Measurements from ENCODE around the gene DNAJC13. TPM values are rescaled to one million over a fixed set of nuclear protein-coding genes. Genes with fewer than 3 reads are reported as not detected.

The DNAJC13 gene
- total and polyA plus RNA-seq, 2 of the 8 experiments (the other 6 are each of a cell fraction or from before 2014, with no cell fraction given): 7.9 to 28.8 TPM

DNA sequence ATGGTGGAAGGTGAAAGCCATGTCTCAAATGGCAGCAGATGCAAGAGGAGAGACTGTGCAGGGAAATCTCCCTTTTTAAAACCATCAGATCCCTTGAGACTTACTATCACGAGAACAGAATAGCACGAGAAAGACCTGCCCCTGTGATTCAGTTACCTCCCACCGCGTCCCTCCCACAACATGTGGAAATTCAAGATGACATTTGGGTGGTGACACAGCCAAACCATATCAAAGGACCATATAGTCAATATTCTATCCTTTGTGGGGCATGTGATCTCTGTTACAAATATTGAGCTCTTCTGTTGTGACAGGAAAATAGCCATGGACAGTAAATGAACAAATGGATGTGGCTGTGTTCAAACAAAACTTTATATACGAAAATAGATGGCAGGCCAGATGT is 102.6 kb downstream of the DNAJC13 start:
- Histone ChIP-seq H4K20me1 (replicated peaks in 1 of 2; ENCODE audit: control insufficient read depth in 1 of 2, insufficient read depth in 2 of 2, low read length in 2 of 2) (no peaks in the 10 kb centered on the region), H2AFZ (ENCODE audit: low read length) (no peak overlapping the region), H4K8ac (ENCODE audit: extremely low read depth, insufficient read depth, low read length) (no peak overlapping the region), H3K27me3 (replicated peaks in 1 of 4; ENCODE audit: control insufficient read depth in 3 of 4, extremely low read depth in 1 of 4, insufficient read depth in 3 of 4, low read length in 3 of 4) (no peaks in the 10 kb centered on the region), H3K79me1 (ENCODE audit: low read depth, low read length) (no peaks in the 10 kb centered on the region), H3K36me3 (ENCODE audit: control insufficient read depth in 2 of 4, insufficient read depth in 4 of 4, low read length in 3 of 4) (peaks cover 4 to 63% (median 39%) of the 10 kb centered on the region in 4 experiments), H2AK5ac (ENCODE audit: low read depth, low read length) (no peak overlapping the region), H2BK15ac (ENCODE audit: low read length) (no peak overlapping the region), H3K4ac (replicated peaks; ENCODE audit: insufficient read length, low read depth, low read length) (no peak overlapping the region), H2BK20ac (ENCODE audit: low read length) (no peak overlapping the region), H3K9me3 (ENCODE audit: insufficient read depth in 2 of 2, low read depth in 1 of 2, low read length in 1 of 2) (no peaks in the 10 kb centered on the region), H4K5ac (ENCODE audit: insufficient read length, low read depth, low read length) (no peak overlapping the region), H2BK12ac (ENCODE audit: low read depth, low read length) (no peak overlapping the region), H2BK5ac (ENCODE audit: low read depth, low read length) (no peak overlapping the region), H3K14ac (ENCODE audit: insufficient read length) (no peak overlapping the region), H3K9ac (replicated peaks in 1 of 4; ENCODE audit: extremely low read depth in 1 of 4, low read depth in 3 of 4, low read length in 3 of 4) (no peak overlapping the region), H4K91ac (replicated peaks; ENCODE audit: insufficient read length, low read length) (no peak overlapping the region), H3K79me2 (ENCODE audit: control insufficient read depth in 1 of 2, insufficient read depth in 2 of 2, low read length in 2 of 2) (no peaks in the 10 kb centered on the region), H3K4me1 (replicated peaks in 1 of 4; ENCODE audit: control insufficient read depth in 3 of 4, insufficient read depth in 4 of 4, low read length in 3 of 4) (no peaks in the 10 kb centered on the region), H3K4me2 (ENCODE audit: insufficient read depth in 1 of 2, low read depth in 2 of 2, low read length in 2 of 2) (no peak overlapping the region), H3K23ac (ENCODE audit: insufficient read length) (no peak overlapping the region), H3K56ac (replicated peaks; ENCODE audit: insufficient read length, low read depth, low read length) (no peak overlapping the region), H3K27ac (ENCODE audit: low read depth, low read length) (no peak overlapping the region), H3K23me2 (ENCODE audit: low read depth, low read length) (no peaks in the 10 kb centered on the region), H3K18ac (ENCODE audit: extremely low read depth, low read length) (no peak overlapping the region), H2BK120ac (replicated peaks; ENCODE audit: low read depth, low read length) (no peak overlapping the region), H3K4me3 (ENCODE audit: extremely low read depth in 1 of 4, insufficient read depth in 2 of 4, low read depth in 3 of 4, low read length in 4 of 4) (no peak overlapping the region)
- ChIA-PET CTCF (ENCODE audit: partially characterized antibody) (interaction anchor here (2.3 kb wide), 1 partner anchor 16 kb away, joined by 13 read pairs; no protein-coding TSS in a partner anchor), POLR2A (ENCODE audit: partially characterized antibody) (no interaction called here)
- TF ChIP-seq CHD2 (IDR thresholded peaks at IDR 0.05; ENCODE audit: low read length) (no peak), GTF2F1 (IDR thresholded peaks at IDR 0.05; ENCODE audit: borderline replicate concordance, low read depth, low read length) (no peak), EZH2 (IDR thresholded peaks at IDR 0.05; ENCODE audit: low read depth, low read length, severe bottlenecking) (no peak), TBP (IDR thresholded peaks at IDR 0.05; ENCODE audit: low read depth, low read length) (no peak), ATF3 (IDR thresholded peaks at IDR 0.05; ENCODE audit: insufficient read depth, low read depth, low read length) (no peak), CREB1 (IDR thresholded peaks at IDR 0.05) (no peak), SRF (IDR thresholded peaks at IDR 0.05; ENCODE audit: low read depth, low read length) (no peak), ZNF274 (IDR thresholded peaks at IDR 0.05; ENCODE audit: borderline replicate concordance, extremely low read depth, low read length) (no peak), RFX5 (IDR thresholded peaks at IDR 0.05; ENCODE audit: borderline replicate concordance, low read depth, low read length) (no peak), NANOG (IDR thresholded peaks at IDR 0.05; ENCODE audit: insufficient read depth, low read depth, low read length, poor library complexity, severe bottlenecking) (no peak), SP2 (IDR thresholded peaks at IDR 0.05; ENCODE audit: low read length) (no peak), JUN (IDR thresholded peaks at IDR 0.05; ENCODE audit: low read depth, low read length) (no peak)
- DNase-seq (ENCODE audit: low read depth in 1 of 2, low spot score in 2 of 2) (no peak), FAIRE-seq (no peak)
- 95% methylated on average over 5 of the region's 5 CpGs; no CpG with 5 or more reads in 1 of the 2 experiments for WGBS, 2 experiments (ENCODE audit: extremely low coverage in 1 of 2, insufficient coverage in 1 of 2, insufficient read length in 1 of 2, insufficient replicate concordance in 2 of 2, low coverage in 1 of 2, low lambda C conversion rate in 2 of 2, missing lambda C conversion rate in 1 of 2)
